Heart right ventricle (tissue), 16 donors: ENCODE results near the gene CAPSL. TPM values are rescaled to one million over a fixed set of nuclear protein-coding genes. Genes with fewer than 3 reads are reported as not detected.

ENCODE experiments used
- ATAC-seq, 8 donors: fragments of 200-7000 bp; cut with Tn5 transposase; one replicate each; pipeline ENCODE4 v1.9.1; 2020; ENCODE audit warnings: mild to moderate bottlenecking in 8 of 8, moderate library complexity in 8 of 8, moderate number of reproducible peaks in 1 of 8
- DNase-seq, 2 donors: peaks; one replicate each; pipeline ENCODE4 v3.0.0-alpha.2; 2020
- H3K27ac ChIP-seq, 10 donors: fragments of 200-600 bp; sonication (generic) in 2 of 10; one replicate each; pipeline versions ENCODE4 v1.5.0 to v1.8.0; 2020 to 2022; ENCODE audit warnings: mild to moderate bottlenecking in 3 of 10
- H3K27me3 ChIP-seq, 7 donors: fragments of 200-600 bp; one replicate each; pipeline ENCODE4 v1.8.0; 2021 to 2022; ENCODE audit warnings: mild to moderate bottlenecking in 2 of 7
- H3K36me3 ChIP-seq, 9 donors: fragments of 200-600 bp; sonication (generic) in 1 of 9; one replicate each; pipeline versions ENCODE4 v1.5.0 to v1.8.0; 2020 to 2022; ENCODE audit warnings: mild to moderate bottlenecking in 2 of 9
- H3K4me1 ChIP-seq, 9 donors: fragments of 200-600 bp; sonication (generic) in 1 of 9; one replicate each; pipeline versions ENCODE4 v1.5.0 to v1.8.0; 2020 to 2022; ENCODE audit warnings: mild to moderate bottlenecking in 4 of 9
- H3K4me3 ChIP-seq, 10 donors: fragments of 200-600 bp; sonication (generic) in 2 of 10; one replicate each; pipeline versions ENCODE4 v1.5.0 to v1.8.0; 2020 to 2022; ENCODE audit warnings: mild to moderate bottlenecking in 7 of 10, moderate library complexity in 2 of 10
- H3K9me3 ChIP-seq, 11 donors: fragments of 200-600 bp in 10 of 11; sonication (generic) in 2 of 11; one replicate each; pipeline versions ENCODE4 v1.5.0 to v1.8.0; 2013 to 2022; ENCODE audit warnings: mild to moderate bottlenecking in 2 of 11, control low read depth in 1 of 11, moderate library complexity in 1 of 11
- CTCF ChIP-seq, 9 donors: fragments of 200-600 bp; sonication (generic) in 2 of 9; IDR thresholded peaks; one replicate each; pipeline versions ENCODE4 v1.5.0 to v1.8.0; 2021 to 2022; ENCODE audit warnings: antibody characterized with exemption in 9 of 9, mild to moderate bottlenecking in 5 of 9, moderate library complexity in 1 of 9
- WGBS, 2 donors: extraction: QIAGEN DNeasy Blood & Tissue Kit; methylation state at CpG; one replicate each; pipeline ENCODE4 v1.1.7; 2013; ENCODE audit warnings: inconsistent platforms in 1 of 2; 5-methylcytosine and 5-hydroxymethylcytosine counted together
- intact Hi-C, 10 donors: fragments of 100-400 bp; cut with DNase I; formaldehyde crosslinking; loops; one replicate each; pipeline versions ENCODE4 v1.11.1 to v1.14.2; 2022
- polyA plus RNA-seq, 2 donors: library from polyadenylated mRNA; stranded (reverse); fragments of 200-250 nt; gene quantifications; one replicate each; pipeline ENCODE4 v1.2.3, GENCODE V29; 2013
- total RNA-seq, 10 donors: library from RNA; stranded (reverse); fragmentation: NEBNext Ultra II Directional in 3 of 10; extraction: Animal tissue kit (Norgen Biotek cat#: 25700) in 3 of 10; gene quantifications; one replicate each; pipeline versions ENCODE4 v1.2.1 to v1.2.4, GENCODE V29; 2021 to 2023
- donor health status: Arrhythmogenic right ventricular cardiomyopathy.
- donor health status: ischemic (EF 13 %, LVEDD 7.1; RV severe dilation, severe dysfunction).
- donor health status: healthy with polysubstance abuse.
- donor health status: DM: no; HTN: yes; CAD: no.
- donor health status: DM: no; HTN: no; CAD: no.
- donor health status: ischemic (EF 25% LVEDD 6.9; RV normal size, moderate dysfunction).
- donor health status: ischemic (EF 25% LVEDD 5.7; RV mildly dilated, moderate dysfunction).
- donor health status: healthy.
- donor health status: DM: yes; HTN: yes; CAD: no.
- donor health status: Ischemic cardiomyopathy.
- donor health status: ischemic (EF 35%, LVEDD 5.7; RV mildly dilated, moderate dysfunction).
- donor health status: nonischemic (EF 11% LVEDD 7.7; RV severe dilation, severe dysfunction).
- donor health status: DM: yes; HTN: yes; CAD: no.
- donor health status: PGD.
- donor health status: ischemic (EF 29% LVEDD 5.4; RV normal size, mild dysfunction).
- donor health status: nonischemic (EF 23%, LVEDD 6.1; RV moderate dilation, normal function).

CAPSL gene
- total and polyA plus RNA-seq, 12 donors, result not detected

GRCh38 chr5:35886381-35886780, 52.0 kb downstream of the CAPSL start:
- no peak overlapping the region for H3K4me3 ChIP-seq
- intact Hi-C loops, result no loop called here
- no peaks in the 10 kb centered on the region for H3K27me3 ChIP-seq
- ATAC-seq (no peak), DNase-seq (no peak)
- H3K36me3 ChIP-seq, result no peaks in the 10 kb centered on the region
- TF ChIP-seq CTCF (IDR thresholded peaks at IDR 0.05), result no peak
- no peak overlapping the region for H3K27ac ChIP-seq
- WGBS, 2 donors, result 76 to 79% methylated on average over 3 of the region's 3 CpGs
- H3K9me3 ChIP-seq, result no peaks in the 10 kb centered on the region
- H3K4me1 ChIP-seq, result peaks cover 0 to 14% (median 0%) of the 10 kb centered on the region in 9 donors

GRCh38 chr5:35884773-35885172, 53.6 kb downstream of the CAPSL start:
- no peaks in the 10 kb centered on the region for H3K27me3 ChIP-seq
- ATAC-seq (no peak), DNase-seq (no peak)
- no peaks in the 10 kb centered on the region for H3K36me3 ChIP-seq
- TF ChIP-seq CTCF (IDR thresholded peaks at IDR 0.05), result no peak
- no peak overlapping the region for H3K4me3 ChIP-seq
- H3K4me1 ChIP-seq, result peaks cover 0 to 14% (median 0%) of the 10 kb centered on the region in 9 donors
- H3K9me3 ChIP-seq, result no peaks in the 10 kb centered on the region
- no peak overlapping the region for H3K27ac ChIP-seq
- intact Hi-C loops, result no loop called here

- Histone ChIP-seq H3K36me3 (no peaks in the 10 kb centered on the region), H3K27ac (peak overlapping the region in 1 of 10 donors; percentile 22), H3K9me3 (no peaks in the 10 kb centered on the region), H3K27me3 (no peaks in the 10 kb centered on the region), H3K4me3 (no peak overlapping the region), H3K4me1 (peaks cover 0 to 14% (median 0%) of the 10 kb centered on the region in 9 donors)
- intact Hi-C loops, result no loop called here
- ATAC-seq (peak in 1 of 8 donors; percentile 48), DNase-seq (no peak)
- no peak for TF ChIP-seq CTCF (IDR thresholded peaks at IDR 0.05)
- 73 to 81% methylated on average over 1 of the region's 1 CpG for WGBS, 2 donors
Observed at GRCh38 chr5:35884191-35884769, 54.1 kb downstream of the CAPSL start.

GRCh38 chr5:35881758-35882157, 56.7 kb downstream of the CAPSL start:
- WGBS, 2 donors, result 73% methylated on average over 2 of the region's 2 CpGs
- TF ChIP-seq CTCF (IDR thresholded peaks at IDR 0.05), result no peak

More at GRCh38 chr5:35881758-35882157, 56.7 kb downstream of the CAPSL start:
- Histone ChIP-seq H3K27ac (no peak overlapping the region), H3K27me3 (no peaks in the 10 kb centered on the region), H3K4me1 (peaks cover 0 to 20% (median 0%) of the 10 kb centered on the region in 9 donors), H3K4me3 (no peak overlapping the region), H3K36me3 (no peaks in the 10 kb centered on the region), H3K9me3 (no peaks in the 10 kb centered on the region)
- intact Hi-C loops, result no loop called here
- DNase-seq, result no peak
- no peak for ATAC-seq
